Fibroblast of lung (primary cell): ENCODE data around the gene MAP3K19.

Experiments used
- CTCF ChIP-seq, 2 donors: IDR thresholded peaks in 1 of 2; conservative IDR thresholded peaks in 1 of 2; 1 replicate in 1 of 2; 2 replicates in 1 of 2; pipeline ENCODE4 v1.5.1; 2011 to 2012; ENCODE audit warnings: low read length in 2 of 2, control low read depth in 1 of 2, inconsistent platforms in 1 of 2, low read depth in 1 of 2, mild to moderate bottlenecking in 1 of 2
- EZH2 ChIP-seq: IDR thresholded peaks from 2 replicates; pipeline ENCODE4 v1.5.1; 2012; ENCODE audit warnings: low read length, control low read depth, mild to moderate bottlenecking; ENCODE audit errors: missing control alignments

- no peak for TF ChIP-seq CTCF (conservative IDR thresholded peaks at IDR 0.05 in 1 of 2, IDR thresholded peaks at IDR 0.05 in 1 of 2; ENCODE audit: low read depth in 1 of 2, low read length in 2 of 2)
- no peak for TF ChIP-seq EZH2
These were observed 120.1 kb downstream of the MAP3K19 start for GRCh38 chr2:134927195-134927594.
